Tongue (tissue), 2 donors: ENCODE data around the gene ZYX. TPM values are rescaled to one million over a fixed set of nuclear protein-coding genes. Genes with fewer than 3 reads are reported as not detected.

ENCODE experiments used
- DNase-seq: peaks from one replicate; pipeline ENCODE4 v3.0.0-alpha.2; 2015
- total RNA-seq: library from RNA; depleted of rRNA; stranded (reverse); fragments of >200 nt; gene quantifications from one replicate; pipeline ENCODE4 v1.2.3, GENCODE V29; 2014

Gene ZYX
- total RNA-seq, 1 donor from 2014 or later = 33.7 TPM

DNA sequence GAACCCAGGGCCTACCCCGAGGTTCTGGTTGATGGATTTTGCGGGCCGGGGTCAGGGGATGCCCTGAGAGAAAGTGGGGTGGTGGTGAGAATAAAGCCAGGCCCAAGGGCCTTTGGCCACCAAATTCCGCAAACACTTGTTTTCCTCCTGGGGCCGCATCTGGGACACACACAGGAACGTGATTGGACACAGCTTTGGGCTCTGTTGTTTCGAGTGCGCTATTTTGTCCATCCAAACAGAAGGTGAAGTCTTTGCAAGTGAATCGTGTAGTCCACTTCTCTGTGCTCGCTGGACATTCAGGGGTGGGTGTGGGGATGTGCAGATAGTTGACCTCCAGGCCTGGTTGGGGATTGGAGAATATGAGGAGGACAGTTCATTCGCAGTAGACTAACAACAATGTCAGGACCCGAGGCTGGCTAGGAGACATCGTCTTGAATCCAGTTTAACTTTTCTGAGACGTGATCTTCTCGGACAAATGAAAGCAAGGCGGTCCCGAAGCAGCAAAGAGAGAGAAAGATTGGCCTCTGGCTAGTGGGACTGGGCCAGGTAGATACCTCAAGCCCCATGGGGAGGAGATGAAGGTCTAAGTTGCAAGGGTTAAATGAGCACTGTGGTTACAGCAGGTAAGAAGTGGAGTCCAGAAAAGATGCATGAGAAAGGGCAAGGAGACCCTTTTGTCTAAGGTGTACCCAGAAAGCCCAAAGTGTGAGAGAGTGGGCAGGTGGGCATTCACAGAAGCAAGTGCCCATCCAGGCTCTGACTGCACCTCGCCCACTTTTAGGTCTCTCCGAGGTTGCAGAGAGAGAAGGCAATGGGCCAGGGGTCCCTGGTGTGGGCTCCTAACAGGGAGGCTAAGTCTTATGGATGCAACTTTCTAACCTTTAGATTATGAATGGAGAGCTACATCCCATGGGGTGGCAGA, 17.9 kb upstream of the ZYX start:
- no peak for DNase-seq

- no peak for DNase-seq
These were observed 13.2 kb upstream of the ZYX start for GRCh38 chr7:143367972-143368371.

- DNase-seq = no peak
These were observed 12.8 kb upstream of the ZYX start for GRCh38 chr7:143368387-143368786.

- DNase-seq = no peak
These were observed 11.2 kb upstream of the ZYX start for GRCh38 chr7:143369678-143370651.

GRCh38 chr7:143372070-143372469, 9.1 kb upstream of the ZYX start:
- DNase-seq = peak; percentile 57

- no peak for DNase-seq
These were observed 7.8 kb upstream of the ZYX start for GRCh38 chr7:143373255-143373794.

GRCh38 chr7:143374561-143374960, 6.6 kb upstream of the ZYX start:
- no peak for DNase-seq

GRCh38 chr7:143375298-143376034, 5.7 kb upstream of the ZYX start:
- DNase-seq = no peak

DNA sequence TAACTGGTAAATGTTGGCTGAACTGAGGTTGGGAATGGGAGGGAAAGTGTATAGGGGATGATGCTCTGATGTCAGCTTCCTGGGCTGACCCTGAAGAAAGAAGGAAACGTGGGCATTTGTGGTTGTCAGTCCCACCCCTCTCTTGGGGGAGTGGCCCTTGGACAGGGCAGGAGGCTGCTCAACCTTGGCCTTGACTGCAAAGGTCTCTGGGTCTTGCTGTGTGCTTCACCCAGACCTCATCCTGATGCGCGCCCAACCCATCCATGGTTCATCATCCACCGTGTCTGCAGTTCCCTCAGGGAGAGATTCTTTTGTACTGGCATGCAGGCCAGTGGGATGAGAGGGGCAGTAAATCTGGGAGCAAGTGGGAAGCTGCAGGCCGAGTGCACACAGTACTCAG, 4.7 kb upstream of the ZYX start:
- DNase-seq = no peak

DNA sequence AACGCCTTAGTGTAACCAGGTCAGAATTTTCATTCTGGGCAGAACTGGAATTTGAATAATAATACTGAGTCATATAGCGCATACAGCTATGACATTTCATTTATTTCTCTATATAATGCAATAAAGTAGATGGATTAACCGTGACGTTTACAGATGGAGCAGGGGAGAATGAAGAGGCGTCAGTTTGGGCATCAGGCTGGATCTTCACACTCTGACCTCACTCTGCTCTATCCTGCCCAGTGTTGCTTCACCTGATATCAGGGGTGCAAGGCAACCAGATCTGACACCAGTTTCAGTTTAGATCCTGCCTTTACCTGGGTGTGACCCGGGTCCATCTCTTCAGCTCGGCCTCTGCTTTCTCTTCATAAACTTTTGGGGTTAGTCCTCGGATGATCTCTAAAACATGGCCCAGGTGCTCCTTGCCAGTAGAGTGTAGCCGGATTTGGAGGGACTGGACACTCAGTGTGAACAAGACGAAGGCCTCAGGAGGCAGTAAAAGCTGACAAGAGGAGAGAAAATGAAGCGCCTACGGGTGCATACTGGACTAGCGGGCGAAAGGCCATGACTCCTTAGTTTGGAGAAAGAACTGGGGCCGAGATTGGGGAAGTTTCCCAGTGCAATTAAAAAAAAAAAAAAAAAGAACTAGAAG, 1.4 kb upstream of the ZYX start:
- no peak for DNase-seq

- DNase-seq = peak; percentile 97
These were observed 892 bp upstream of the ZYX start for GRCh38 chr7:143380260-143380645.

DNA sequence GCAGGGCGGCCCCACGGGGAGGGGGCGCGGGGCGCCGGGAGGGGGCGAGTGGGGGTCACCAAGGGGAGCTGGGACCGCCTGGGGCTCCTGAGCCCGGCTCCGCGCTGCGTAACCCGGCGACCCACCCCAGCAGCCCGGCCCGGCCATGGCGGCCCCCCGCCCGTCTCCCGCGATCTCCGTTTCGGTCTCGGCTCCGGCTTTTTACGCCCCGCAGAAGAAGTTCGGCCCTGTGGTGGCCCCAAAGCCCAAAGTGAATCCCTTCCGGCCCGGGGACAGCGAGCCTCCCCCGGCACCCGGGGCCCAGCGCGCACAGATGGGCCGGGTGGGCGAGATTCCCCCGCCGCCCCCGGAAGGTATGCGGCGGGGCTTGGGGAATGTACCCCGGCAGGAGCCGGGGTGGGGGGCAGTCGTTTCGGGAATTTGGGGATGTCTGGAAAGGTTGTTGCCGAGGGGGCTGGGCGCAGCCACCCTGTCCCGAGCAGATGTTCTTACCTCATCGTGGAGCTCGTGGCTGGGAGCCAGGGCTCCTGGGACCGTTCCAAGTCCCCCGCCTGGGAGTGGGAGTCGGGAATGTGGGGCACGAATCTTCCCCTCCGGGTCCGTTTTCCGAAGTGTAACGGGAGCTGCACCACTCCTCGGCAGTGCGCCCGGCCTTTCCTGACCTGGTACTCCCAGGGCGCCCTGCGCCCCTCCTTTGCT, 431 bp downstream of the ZYX start:
- DNase-seq = peak; percentile 94

- no peak for DNase-seq
These were observed 1.1 kb downstream of the ZYX start for GRCh38 chr7:143382126-143382790.

DNA sequence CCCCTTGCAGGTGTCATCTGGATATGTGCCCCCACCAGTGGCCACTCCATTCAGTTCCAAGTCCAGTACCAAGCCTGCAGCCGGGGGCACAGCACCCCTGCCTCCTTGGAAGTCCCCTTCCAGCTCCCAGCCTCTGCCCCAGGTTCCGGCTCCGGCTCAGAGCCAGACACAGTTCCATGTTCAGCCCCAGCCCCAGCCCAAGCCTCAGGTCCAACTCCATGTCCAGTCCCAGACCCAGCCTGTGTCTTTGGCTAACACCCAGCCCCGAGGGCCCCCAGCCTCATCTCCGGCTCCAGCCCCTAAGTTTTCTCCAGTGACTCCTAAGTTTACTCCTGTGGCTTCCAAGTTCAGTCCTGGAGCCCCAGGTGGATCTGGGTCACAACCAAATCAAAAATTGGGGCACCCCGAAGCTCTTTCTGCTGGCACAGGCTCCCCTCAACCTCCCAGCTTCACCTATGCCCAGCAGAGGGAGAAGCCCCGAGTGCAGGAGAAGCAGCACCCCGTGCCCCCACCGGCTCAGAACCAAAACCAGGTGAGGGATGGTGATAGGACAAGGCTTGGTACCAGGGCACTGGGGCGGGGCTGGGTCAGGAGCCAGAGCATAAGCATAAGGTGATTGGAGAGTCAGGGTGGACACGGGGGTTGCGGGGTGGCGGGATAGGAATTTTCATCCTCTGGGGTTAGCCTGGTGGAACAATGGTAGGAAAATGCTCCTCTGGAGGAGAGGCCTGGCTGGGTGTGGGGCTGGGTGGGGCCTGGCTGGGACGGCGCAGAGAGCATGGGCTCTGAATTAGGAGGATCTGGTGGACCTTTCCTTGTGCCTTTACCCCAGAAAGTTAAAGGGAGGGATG, 1.9 kb downstream of the ZYX start:
- no peak for DNase-seq

DNA sequence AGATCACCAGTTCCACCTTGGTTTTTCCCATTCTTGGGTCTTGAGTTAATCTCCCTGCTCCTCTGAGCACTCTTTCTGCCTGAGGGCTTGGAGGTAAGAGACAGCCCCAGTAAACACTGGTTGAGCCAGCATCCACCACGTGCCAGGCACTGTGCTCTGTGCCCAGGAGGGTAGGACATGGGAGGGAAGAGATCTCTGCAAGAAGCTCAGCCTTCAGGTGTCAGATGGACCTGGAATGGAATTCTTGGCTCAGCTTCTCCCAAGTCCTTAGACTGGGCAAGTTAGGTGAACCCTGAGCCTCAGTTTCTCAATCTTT, 2.5 kb downstream of the ZYX start:
- DNase-seq = no peak

GRCh38 chr7:143384148-143384547, 3.0 kb downstream of the ZYX start:
- no peak for DNase-seq

DNA sequence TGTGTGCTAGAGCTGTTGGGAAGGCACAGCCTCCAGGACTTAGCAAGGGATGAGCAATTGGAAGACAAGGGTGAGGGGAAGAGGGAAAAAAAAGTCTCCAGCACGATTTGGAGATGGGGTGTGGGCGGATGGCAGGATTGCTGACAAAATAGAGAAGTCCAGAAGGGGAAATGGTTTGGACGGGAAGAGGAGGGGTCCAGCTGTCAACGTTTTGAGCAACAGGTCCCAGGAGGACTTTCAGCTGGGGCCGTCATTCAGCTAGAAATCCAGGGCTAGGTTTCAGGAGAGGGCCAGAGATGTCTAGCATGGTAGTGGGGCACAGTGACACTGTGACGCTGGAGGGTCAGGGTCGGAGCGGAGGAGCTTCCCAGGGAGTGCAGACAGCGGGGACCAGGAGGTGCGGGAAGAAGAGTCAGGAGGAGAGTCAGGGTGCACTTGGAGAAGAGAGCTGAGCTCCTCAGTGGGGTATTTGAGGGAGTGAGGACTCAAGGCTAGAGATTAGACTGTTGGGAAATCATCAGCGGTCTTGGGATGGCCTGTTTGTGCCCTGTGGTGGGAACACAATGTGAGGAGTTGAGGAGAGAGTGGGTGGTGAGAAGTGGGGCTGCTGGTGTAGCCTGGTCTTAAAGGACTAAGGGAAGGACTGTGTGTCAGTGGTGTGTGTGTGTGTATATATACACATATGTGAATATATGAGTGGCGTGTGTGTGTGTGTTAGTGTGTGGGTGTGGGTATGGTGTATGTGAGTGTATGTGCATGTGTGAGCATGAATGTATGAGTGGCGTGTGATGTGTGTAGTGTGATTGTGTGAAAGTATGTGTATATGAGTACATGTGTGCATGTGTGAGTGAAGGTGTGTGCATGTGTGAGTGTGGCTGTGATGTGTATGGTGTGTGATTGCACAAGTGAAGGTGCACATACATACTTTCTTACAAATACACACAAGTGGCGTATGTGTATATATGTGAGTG, 3.8 kb downstream of the ZYX start:
- peak; percentile 83 for DNase-seq
